Epithelial cell of proximal tubule (primary cell): ENCODE data around the gene OR2V2. TPM values are rescaled to one million over a fixed set of nuclear protein-coding genes. Genes with fewer than 3 reads are reported as not detected.
A peak's percentile ranks its signal among the peaks of the same experiment; 100 is the strongest.

ENCODE experiments used
- DNase-seq: peaks from one replicate; pipeline ENCODE4 v3.0.0-alpha.2; 2011; ENCODE audit warnings: low read depth
- H3K4me3 ChIP-seq: 2 replicates; pipeline ENCODE4 v1.5.1; 2011; ENCODE audit warnings: low read depth, mild to moderate bottlenecking, low read length
- CTCF ChIP-seq: conservative IDR thresholded peaks from 2 replicates; pipeline ENCODE4 v1.5.1; 2012; ENCODE audit warnings: low read depth, mild to moderate bottlenecking, low read length
- total RNA-seq: library from RNA; depleted of rRNA; stranded (reverse); fragments of >200 nt; gene quantifications from 2 replicates; pipeline ENCODE4 v1.2.3, GENCODE V29; 2015

Gene OR2V2
- total RNA-seq, 1 donor from 2014 or later, result not detected

GRCh38 chr5:181138258-181138657 lies 9.1 kb upstream of the OR2V2 start:
- no peak for DNase-seq
- peak; percentile 3 for TF ChIP-seq CTCF
- no peak overlapping the region for H3K4me3 ChIP-seq

- TF ChIP-seq CTCF, result no peak
- DNase-seq, result no peak
- no peak overlapping the region for H3K4me3 ChIP-seq
Measured at GRCh38 chr5:181140766-181141165, 6.6 kb upstream of the OR2V2 start.

- no peak overlapping the region for H3K4me3 ChIP-seq
- TF ChIP-seq CTCF, result no peak
- DNase-seq, result no peak
Measured at GRCh38 chr5:181142054-181142453, 5.3 kb upstream of the OR2V2 start.

- no peak overlapping the region for H3K4me3 ChIP-seq
- no peak for TF ChIP-seq CTCF
- DNase-seq, result no peak
Measured at GRCh38 chr5:181145133-181145532, 2.3 kb upstream of the OR2V2 start.

GRCh38 chr5:181149355-181149754 lies 2.0 kb downstream of the OR2V2 start:
- DNase-seq, result no peak
- H3K4me3 ChIP-seq, result no peak overlapping the region
- TF ChIP-seq CTCF, result no peak

GRCh38 chr5:181149806-181150733 lies 2.7 kb downstream of the OR2V2 start:
- no peak for TF ChIP-seq CTCF
- H3K4me3 ChIP-seq, result no peak overlapping the region
- DNase-seq, result no peak

GRCh38 chr5:181151146-181151545 lies 3.8 kb downstream of the OR2V2 start:
- TF ChIP-seq CTCF, result peak; percentile 15
- DNase-seq, result no peak
- H3K4me3 ChIP-seq, result no peak overlapping the region
